ENCODE results near the gene HDAC4.

The HDAC4 gene

GRCh38 chr2:239194731-239195317 lies 206.0 kb downstream of the HDAC4 start:
- DNase-seq (ENCODE audit: low read depth, low spot score): no peak
- no peak overlapping the region for H3K4me3 ChIP-seq (ENCODE audit: insufficient read length, low read depth)
- peaks cover 20% of the 10 kb centered on the region for H3K4me1 ChIP-seq (ENCODE audit: insufficient read depth, insufficient read length)
- no peak overlapping the region for H3K9ac ChIP-seq (ENCODE audit: insufficient read length, low read depth)
- H3K9me3 ChIP-seq (ENCODE audit: insufficient read depth, low read length): no peaks in the 10 kb centered on the region
- no peaks in the 10 kb centered on the region for H3K27me3 ChIP-seq (ENCODE audit: insufficient read depth, insufficient read length)
- H3K36me3 ChIP-seq (ENCODE audit: insufficient read depth, insufficient read length, low read length): peaks cover 15% of the 10 kb centered on the region
- TF ChIP-seq YY1 (IDR thresholded peaks at IDR 0.05; ENCODE audit: insufficient read depth, insufficient read length): no peak
- no peak for TF ChIP-seq SUZ12 (IDR thresholded peaks at IDR 0.05; ENCODE audit: extremely low read depth, insufficient read depth, insufficient read length)
- TF ChIP-seq ZNF274 (IDR thresholded peaks at IDR 0.05; ENCODE audit: low read depth, low read length): no peak

DNA sequence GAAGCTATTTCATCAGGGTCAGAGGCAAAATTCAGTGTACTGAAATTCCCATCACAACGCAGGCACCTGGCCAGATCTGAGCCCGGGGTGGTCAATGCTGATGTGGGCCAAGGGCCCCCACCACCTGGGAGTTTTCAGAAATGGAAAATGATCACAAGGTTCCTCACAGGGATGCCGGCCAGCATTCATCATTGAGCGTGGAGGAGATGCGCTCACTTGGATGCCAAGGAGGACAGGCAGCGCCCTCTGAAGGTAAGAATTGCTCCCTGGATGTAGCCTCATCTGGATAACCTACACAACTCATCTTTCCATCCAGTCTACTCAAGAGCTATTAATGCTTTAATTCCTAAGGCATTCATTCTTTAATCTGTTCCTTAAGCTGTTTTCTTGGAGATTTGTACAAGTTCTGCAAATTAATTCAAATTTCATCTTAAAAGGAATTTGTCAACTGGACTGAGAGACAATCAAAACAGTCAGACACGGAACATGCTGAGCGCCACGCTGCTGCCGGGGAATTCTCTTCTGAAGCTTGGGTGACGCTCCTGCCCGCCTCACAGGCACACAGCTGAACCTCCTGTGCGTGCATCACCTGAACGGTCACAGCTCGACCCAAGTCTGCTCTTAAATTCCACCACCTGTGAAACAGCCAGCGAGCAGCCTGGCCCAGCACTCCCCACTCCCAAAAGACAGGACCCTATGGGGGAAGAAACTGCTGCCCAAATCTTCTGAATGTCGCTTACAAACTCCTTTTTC lies 206.7 kb downstream of the HDAC4 start:
- Histone ChIP-seq H3K4me1 (ENCODE audit: insufficient read depth, insufficient read length) (peaks cover 23% of the 10 kb centered on the region), H3K36me3 (ENCODE audit: insufficient read depth, insufficient read length, low read length) (peaks cover 22% of the 10 kb centered on the region), H3K9me3 (ENCODE audit: insufficient read depth, low read length) (peaks cover 6% of the 10 kb centered on the region; the same call in 1 of the 2 replicates), H3K4me3 (ENCODE audit: insufficient read length, low read depth) (no peak overlapping the region), H3K9ac (ENCODE audit: insufficient read length, low read depth) (no peak overlapping the region), H3K27me3 (ENCODE audit: insufficient read depth, insufficient read length) (no peaks in the 10 kb centered on the region)
- TF ChIP-seq ZNF274 (IDR thresholded peaks at IDR 0.05; ENCODE audit: low read depth, low read length) (no peak), YY1 (IDR thresholded peaks at IDR 0.05; ENCODE audit: insufficient read depth, insufficient read length) (no peak), SUZ12 (IDR thresholded peaks at IDR 0.05; ENCODE audit: extremely low read depth, insufficient read depth, insufficient read length) (no peak)
- no peak for DNase-seq (ENCODE audit: low read depth, low spot score)

DNA sequence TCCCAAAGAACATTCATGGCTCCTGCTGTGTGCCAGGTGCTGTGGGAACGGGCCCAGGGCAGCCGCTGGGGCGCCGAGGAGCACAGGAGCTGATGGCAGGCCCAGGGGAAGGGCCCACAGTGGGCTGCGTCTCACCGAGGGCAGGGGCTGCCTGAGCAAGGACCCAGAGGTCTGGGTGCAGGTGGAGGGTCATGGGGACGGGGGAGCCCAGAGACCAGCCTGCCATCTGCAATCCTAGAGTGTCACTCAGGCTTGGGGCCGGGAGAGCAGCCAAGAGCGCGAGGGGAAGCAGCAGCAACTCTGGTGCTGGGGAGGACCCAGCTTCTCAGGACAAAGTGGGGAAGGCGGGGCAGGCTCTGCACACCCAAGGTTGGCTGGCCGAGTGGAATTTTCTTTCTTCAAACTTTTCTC lies 207.4 kb downstream of the HDAC4 start:
- Histone ChIP-seq H3K9me3 (ENCODE audit: insufficient read depth, low read length) (peaks cover 12% of the 10 kb centered on the region; the same call in 1 of the 2 replicates), H3K27me3 (ENCODE audit: insufficient read depth, insufficient read length) (no peaks in the 10 kb centered on the region), H3K4me3 (ENCODE audit: insufficient read length, low read depth) (no peak overlapping the region), H3K4me1 (ENCODE audit: insufficient read depth, insufficient read length) (peaks cover 23% of the 10 kb centered on the region), H3K9ac (ENCODE audit: insufficient read length, low read depth) (no peak overlapping the region), H3K36me3 (ENCODE audit: insufficient read depth, insufficient read length, low read length) (peaks cover 28% of the 10 kb centered on the region)
- DNase-seq (ENCODE audit: low read depth, low spot score): no peak
- TF ChIP-seq SUZ12 (IDR thresholded peaks at IDR 0.05; ENCODE audit: extremely low read depth, insufficient read depth, insufficient read length): no peak
- TF ChIP-seq ZNF274 (IDR thresholded peaks at IDR 0.05; ENCODE audit: low read depth, low read length): no peak
- TF ChIP-seq YY1 (IDR thresholded peaks at IDR 0.05; ENCODE audit: insufficient read depth, insufficient read length): no peak

GRCh38 chr2:239192975-239193374 lies 207.8 kb downstream of the HDAC4 start:
- DNase-seq (ENCODE audit: low read depth, low spot score): no peak
- Histone ChIP-seq H3K36me3 (ENCODE audit: insufficient read depth, insufficient read length, low read length) (peaks cover 28% of the 10 kb centered on the region), H3K4me1 (ENCODE audit: insufficient read depth, insufficient read length) (peaks cover 23% of the 10 kb centered on the region), H3K9me3 (ENCODE audit: insufficient read depth, low read length) (peaks cover 14% of the 10 kb centered on the region; the same call in 1 of the 2 replicates), H3K4me3 (ENCODE audit: insufficient read length, low read depth) (no peak overlapping the region), H3K27me3 (ENCODE audit: insufficient read depth, insufficient read length) (no peaks in the 10 kb centered on the region), H3K9ac (ENCODE audit: insufficient read length, low read depth) (no peak overlapping the region)
- no peak for TF ChIP-seq YY1 (IDR thresholded peaks at IDR 0.05; ENCODE audit: insufficient read depth, insufficient read length)
- TF ChIP-seq SUZ12 (IDR thresholded peaks at IDR 0.05; ENCODE audit: extremely low read depth, insufficient read depth, insufficient read length): no peak
- TF ChIP-seq ZNF274 (IDR thresholded peaks at IDR 0.05; ENCODE audit: low read depth, low read length): no peak

DNA sequence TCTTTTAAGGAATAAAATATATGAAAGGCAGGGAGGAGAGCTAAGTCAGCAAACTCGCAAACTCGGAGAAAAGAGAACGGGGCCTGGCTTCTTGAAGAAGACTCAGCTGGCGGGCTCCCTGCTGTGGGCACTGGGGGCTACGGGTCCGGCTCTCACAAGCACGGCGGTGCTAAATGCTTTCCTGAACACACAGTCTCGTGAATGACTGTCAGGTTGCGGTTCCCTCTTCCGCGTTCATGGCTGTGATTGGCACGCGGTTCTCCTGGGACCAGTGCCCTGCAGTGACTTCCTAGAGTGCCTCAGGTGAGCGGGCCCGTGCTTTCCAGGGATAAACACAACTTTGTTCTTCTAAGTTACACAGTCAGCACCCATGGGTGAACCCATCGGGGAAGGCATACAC lies 208.4 kb downstream of the HDAC4 start:
- peaks cover 14% of the 10 kb centered on the region; the same call in 1 of the 2 replicates for H3K9me3 ChIP-seq (ENCODE audit: insufficient read depth, low read length)
- DNase-seq (ENCODE audit: low read depth, low spot score): no peak
- no peak overlapping the region for H3K9ac ChIP-seq (ENCODE audit: insufficient read length, low read depth)
- no peak overlapping the region for H3K4me3 ChIP-seq (ENCODE audit: insufficient read length, low read depth)
- TF ChIP-seq SUZ12 (IDR thresholded peaks at IDR 0.05; ENCODE audit: extremely low read depth, insufficient read depth, insufficient read length) (no peak), YY1 (IDR thresholded peaks at IDR 0.05; ENCODE audit: insufficient read depth, insufficient read length) (no peak), ZNF274 (IDR thresholded peaks at IDR 0.05; ENCODE audit: low read depth, low read length) (no peak)
- peaks cover 23% of the 10 kb centered on the region for H3K4me1 ChIP-seq (ENCODE audit: insufficient read depth, insufficient read length)
- H3K36me3 ChIP-seq (ENCODE audit: insufficient read depth, insufficient read length, low read length): peaks cover 31% of the 10 kb centered on the region
- H3K27me3 ChIP-seq (ENCODE audit: insufficient read depth, insufficient read length): no peaks in the 10 kb centered on the region

- Histone ChIP-seq H3K9ac (ENCODE audit: insufficient read length, low read depth) (no peak overlapping the region), H3K4me1 (ENCODE audit: insufficient read depth, insufficient read length) (peaks cover 23% of the 10 kb centered on the region), H3K9me3 (ENCODE audit: insufficient read depth, low read length) (peaks cover 14% of the 10 kb centered on the region; the same call in 1 of the 2 replicates), H3K27me3 (ENCODE audit: insufficient read depth, insufficient read length) (no peaks in the 10 kb centered on the region), H3K4me3 (ENCODE audit: insufficient read length, low read depth) (no peak overlapping the region), H3K36me3 (ENCODE audit: insufficient read depth, insufficient read length, low read length) (peaks cover 33% of the 10 kb centered on the region)
- no peak for DNase-seq (ENCODE audit: low read depth, low spot score)
- TF ChIP-seq SUZ12 (IDR thresholded peaks at IDR 0.05; ENCODE audit: extremely low read depth, insufficient read depth, insufficient read length) (no peak), ZNF274 (IDR thresholded peaks at IDR 0.05; ENCODE audit: low read depth, low read length) (no peak), YY1 (IDR thresholded peaks at IDR 0.05; ENCODE audit: insufficient read depth, insufficient read length) (no peak)
Measured at GRCh38 chr2:239190921-239191885, 209.6 kb downstream of the HDAC4 start.
